NCI-H1048 (cell line): Measurements from ENCODE around the gene GET4.

Source experiments
- DNase-seq: peaks from one replicate; lab custom pipeline; 2025; lab: John Stamatoyannopoulos, UW

Gene GET4

GRCh38 chr7:876077-876971 lies at the start of gene GET4:
Gene GET4 (plus strand): TSS chr7:876554. CDS start chr7:876646, 92 bp downstream.
- DNase-seq, result peak; percentile 59

- DNase-seq, result no peak
Measured at GRCh38 chr7:828793-829561, 47.4 kb upstream of the GET4 start.

DNA sequence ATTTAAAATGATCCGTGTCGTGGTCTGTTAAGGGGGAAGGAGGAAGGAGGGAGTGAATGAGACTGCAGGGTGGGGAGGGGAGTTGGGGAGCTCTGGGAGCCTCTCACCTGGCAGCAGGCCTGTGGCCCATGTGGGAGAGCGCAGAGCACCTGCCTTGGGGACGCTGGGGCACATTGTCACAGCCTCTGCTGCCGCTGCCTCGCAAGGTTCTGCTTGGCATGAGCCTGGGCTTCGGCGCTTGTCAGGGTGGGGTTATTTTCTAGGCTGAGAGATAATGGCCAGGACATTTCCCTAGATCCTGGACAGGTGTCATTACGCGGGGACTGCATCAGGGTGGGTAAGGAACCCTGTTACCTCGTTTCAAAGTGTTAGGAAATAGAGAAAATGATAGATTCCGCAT lies 46.3 kb upstream of the GET4 start:
- DNase-seq, result no peak

DNA sequence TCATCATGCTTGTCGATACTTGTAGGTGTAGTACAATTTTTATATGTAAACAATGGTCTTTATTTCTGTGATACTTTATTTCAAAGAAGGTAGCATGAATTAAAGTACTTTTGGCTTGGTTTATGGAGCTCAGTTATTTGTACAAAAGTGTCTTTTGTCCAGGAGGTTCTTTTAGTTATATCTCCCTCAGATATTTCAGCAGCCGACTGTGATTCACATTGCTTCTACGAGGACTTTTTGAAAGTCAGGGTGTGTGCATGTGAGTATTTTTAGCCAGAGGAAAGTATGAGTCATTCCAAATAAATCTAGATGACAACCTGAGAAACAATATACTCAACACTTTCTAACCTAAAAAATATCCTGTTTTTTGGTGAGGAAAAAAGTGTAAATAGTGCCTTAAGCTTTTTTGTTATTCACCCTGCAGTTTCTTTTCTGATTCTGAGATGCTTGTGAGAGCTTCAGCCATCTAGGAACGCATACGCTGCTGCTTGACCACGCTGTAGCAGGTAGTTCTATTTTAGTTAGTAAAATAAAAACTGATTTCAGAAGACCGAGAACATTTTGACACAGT lies 44.7 kb upstream of the GET4 start:
- DNase-seq, result no peak

DNA sequence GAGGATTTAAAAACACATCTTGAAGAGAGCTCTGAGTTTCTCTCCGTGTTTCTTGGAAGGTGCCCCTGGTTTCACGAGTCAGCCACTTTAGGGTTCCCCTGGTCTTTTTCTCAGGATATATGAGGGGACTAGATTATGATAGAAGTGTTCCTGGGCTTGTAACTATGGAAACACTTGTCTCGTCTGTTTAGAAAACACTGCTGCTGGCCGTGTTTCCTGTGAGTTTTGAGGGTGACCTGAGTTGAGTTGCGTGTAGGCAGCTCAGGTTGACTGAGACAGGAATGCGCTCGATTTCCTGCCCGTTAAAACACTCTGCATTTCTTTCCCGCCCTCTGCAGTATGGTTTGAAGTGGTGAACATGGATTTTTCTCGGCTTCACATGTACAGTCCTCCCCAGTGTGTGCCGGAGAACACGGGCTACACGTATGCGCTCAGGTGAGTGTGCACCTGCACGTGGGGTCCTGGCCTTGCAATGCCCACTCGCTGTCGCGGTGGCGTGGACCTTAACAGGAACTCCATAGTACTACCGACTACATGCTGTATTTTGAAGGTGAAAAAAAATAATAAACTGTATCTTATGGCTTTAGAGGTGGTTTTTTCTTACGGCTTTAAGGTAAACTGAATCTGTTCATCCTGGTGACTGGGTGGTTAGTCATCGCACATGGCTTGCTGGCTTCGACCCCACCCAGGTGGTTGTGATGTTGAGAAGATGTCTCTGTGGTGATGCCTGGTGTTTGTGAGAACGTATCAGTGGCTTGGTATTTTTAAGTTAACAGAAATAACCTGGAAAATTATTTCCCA lies 44.0 kb upstream of the GET4 start, which contains the start of gene SUN1:
SUN1 (plus strand) TSS at position 310 of the 801 bp plus-strand sequence; CDS start at position 359, 49 bp downstream.
- DNase-seq, result no peak

- no peak for DNase-seq
Measured at GRCh38 chr7:832968-833424, 43.4 kb upstream of the GET4 start.

DNA sequence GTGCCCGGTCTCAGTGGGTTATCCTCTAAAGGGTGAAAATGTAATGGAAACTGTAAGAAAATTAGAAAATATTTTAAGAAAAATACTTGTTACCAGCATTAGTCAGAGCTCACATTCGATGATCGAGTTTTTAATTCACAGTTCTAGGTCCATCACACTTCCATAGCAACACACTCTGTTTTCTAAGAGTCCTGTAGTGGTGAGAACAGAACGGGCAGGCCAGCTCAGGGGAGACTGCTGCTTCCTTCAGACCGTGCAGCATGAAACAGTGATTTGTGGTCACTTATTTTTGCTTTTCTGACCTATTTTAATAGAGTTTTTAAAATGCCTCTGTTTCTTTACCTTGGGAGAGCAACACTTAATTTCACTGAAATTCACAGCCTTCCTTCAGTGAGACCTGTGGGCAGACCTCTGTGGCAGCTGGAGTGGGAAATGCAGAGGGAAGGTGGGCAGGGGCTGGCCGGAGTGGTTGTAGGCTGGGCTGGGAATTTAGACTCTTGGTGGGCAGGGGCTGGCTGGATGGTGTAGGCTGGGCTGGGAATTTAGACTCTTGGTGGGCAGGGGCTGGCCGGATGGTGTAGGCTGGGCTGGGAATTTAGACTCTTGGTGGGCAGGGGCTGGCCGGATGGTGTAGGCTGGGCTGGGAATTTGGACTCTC lies 42.6 kb upstream of the GET4 start:
- DNase-seq, result no peak

GRCh38 chr7:834277-834676 lies 42.1 kb upstream of the GET4 start:
- no peak for DNase-seq

- DNase-seq, result no peak
Measured at GRCh38 chr7:835021-835420, 41.3 kb upstream of the GET4 start.

DNA sequence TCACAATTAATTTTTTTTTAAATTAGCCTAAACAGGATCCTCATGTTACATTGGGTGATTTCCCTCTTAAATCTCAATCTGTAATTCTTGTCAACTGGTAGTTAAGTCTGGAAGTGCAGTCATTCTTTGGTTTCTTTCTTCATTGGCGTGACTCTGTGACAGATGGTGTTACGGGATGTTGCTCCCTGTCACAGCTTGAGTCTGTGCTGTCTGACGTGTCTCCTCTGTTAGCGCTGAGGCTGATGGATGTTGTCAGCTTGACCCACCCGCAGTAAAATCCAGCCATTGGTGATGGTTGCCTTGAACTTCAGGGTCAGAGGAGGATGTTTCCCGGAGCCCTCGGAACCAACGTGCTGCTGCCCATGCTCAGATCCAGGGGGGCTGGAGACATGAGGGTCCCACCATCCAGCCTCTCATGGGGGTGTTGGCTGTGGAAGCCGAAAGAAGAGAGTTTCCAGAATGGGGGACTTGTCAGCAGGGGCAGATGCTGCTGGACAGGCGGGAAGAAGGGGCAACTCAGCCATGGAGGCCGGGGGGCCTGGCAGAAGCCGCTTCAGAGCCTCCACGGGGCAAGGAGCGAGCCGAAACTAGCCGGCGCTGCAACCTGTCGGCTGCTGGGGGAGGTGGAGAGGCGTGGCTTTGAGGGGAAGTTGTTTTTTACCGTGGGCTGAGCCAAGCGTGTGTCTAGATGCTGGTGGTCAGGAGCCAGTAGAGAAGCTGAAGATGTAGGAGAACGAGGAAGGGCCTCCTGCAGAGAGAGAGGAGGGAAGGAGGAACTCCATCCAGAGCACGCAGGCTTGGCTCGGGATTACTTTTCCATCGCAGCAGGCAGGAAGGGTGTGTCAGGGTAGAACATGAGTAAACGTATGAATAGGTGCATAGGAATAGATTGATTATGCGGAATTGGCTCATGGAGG lies 40.6 kb upstream of the GET4 start:
- DNase-seq, result no peak

- no peak for DNase-seq
Measured at GRCh38 chr7:836429-836828, 39.9 kb upstream of the GET4 start.

DNA sequence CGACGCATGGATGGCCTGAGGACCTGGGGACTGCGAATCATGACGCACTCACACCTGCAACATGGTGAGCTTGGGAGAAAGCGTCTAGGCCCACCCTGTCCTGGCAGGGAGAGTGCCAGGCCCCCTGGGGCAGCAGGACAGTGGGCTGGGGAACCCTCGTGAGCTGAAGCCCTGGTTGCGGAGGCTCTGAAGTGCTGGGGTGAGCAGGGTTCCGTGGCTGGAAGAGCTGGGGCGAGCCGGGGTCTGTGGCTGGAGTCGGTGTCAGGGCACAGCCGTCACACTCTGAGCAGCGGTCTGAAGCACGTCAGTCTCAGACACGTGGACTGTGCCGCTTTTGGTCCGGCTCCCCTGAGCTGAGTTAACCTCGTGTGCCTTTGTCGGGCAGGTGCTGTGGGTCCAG lies 39.4 kb upstream of the GET4 start:
- DNase-seq, result no peak

GRCh38 chr7:840001-840600 lies 36.3 kb upstream of the GET4 start:
- DNase-seq, result no peak

GRCh38 chr7:841943-842342 lies 34.4 kb upstream of the GET4 start:
- DNase-seq, result no peak

DNA sequence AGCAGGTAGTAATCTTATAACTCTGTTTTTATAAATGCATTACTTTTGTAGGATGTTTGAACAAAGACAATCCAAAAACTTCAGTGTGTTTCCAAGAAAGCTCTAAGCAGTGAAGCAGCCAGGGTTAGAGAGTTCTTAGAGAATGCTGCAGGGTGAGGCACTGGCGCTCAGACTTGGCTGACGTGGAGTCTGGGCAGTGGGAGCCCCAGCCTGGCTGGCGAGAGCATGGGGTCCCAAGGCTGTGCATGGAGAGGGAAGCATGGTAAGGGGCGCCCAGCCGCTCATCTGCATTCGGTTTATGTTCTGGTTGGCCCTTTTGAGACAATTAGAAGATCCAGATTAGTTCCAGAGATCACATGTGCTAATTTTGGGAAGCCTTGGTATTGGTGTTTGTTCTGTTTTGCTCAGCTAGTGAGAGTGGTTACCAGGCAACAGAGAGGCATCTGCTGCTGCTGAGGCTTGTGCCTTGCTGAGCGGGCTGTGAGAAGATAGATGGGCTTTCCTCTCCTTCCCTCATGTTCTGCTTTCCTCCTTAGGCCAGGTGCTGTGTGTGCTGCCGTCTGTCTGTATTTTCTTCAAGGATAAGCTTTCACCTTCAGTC lies 33.8 kb upstream of the GET4 start:
- DNase-seq, result no peak

GRCh38 chr7:843230-843629 lies 33.1 kb upstream of the GET4 start:
- no peak for DNase-seq

DNA sequence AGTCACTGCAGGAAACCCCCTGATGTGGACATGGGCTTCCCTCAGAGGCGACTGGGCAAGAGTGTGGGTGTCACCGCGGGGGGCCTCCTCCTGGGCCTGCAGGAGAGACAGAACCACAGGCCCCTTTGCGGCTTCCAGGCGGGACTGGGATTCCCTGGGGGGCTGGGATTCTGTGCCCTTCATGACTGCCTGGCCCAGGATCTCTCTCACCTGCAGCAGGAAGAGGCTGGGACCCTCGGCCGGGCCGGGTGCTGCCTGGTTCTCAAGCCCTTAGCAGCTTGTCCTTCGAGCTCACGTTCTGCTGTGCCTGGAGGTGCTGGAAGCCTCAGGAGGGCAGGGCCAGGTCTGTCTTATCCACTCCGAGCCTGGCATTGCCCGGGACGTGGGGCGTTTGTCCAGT lies 32.3 kb upstream of the GET4 start:
- no peak for DNase-seq

DNA sequence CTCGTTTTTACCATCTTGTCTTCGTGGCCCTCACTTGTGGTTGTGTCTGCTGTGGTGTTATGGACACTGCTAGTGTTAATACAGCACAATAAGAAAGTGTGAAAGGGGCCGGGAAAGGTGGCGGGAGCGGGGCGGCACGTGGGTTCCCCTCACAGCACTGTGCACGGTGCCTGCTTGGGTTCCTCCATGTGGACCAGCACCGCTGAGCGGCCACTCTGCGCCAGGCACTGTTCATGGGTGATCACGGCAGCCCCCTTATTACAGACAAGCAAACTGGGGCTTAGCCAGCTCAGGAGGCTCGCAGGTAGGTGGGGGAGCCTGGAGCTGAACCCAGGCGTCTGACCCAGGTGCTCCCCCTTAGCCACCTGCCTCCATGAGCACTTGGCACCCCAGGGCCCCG lies 31.8 kb upstream of the GET4 start:
- DNase-seq, result no peak

DNA sequence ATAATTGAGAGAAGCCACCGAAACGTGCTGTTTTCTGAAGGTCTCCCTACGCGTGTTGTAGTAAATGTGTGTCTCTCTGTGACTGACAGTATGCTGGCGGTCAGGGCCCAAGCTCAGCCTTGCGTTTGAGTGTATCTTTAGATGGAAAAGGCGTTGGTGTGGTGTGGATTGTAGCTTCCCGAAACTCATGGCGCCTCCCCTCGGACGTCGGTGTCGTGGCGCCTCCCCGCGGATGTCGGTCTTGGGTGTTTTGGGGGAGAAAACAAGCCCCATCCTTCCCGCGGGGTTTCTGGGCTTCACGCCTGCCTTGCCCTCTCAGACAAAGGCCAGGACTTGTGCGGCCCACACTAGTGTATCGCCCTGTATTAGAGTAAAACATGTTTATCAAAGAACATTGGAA lies 31.3 kb upstream of the GET4 start:
- no peak for DNase-seq
